CD4-positive, CD25-positive, alpha-beta regulatory T cell (primary cell): ENCODE measurements around the gene CFAP46. TPM values are rescaled to one million over a fixed set of nuclear protein-coding genes. Genes with fewer than 3 reads are reported as not detected.

Experiments
- ATAC-seq, 2 donors: fragments of 150-1000 bp; cut with Tn5 transposase; one replicate each; pipeline ENCODE4 v1.10.0; 2021; ENCODE audit warnings: low read depth in 2 of 2, moderate number of reproducible peaks in 2 of 2, moderate library complexity in 1 of 2
- DNase-seq, 3 donors: peaks; one replicate each; pipeline versions ENCODE4 v3.0.0 to v3.0.0-alpha.2; 2012 to 2022; ENCODE audit warnings: mixed read lengths in 1 of 3
- H3K27ac ChIP-seq: one replicate; pipeline ENCODE4 v1.7.0; 2013; ENCODE audit warnings: mild to moderate bottlenecking, low read length; ENCODE audit not compliant: insufficient read depth, poor library complexity, severe bottlenecking
- H3K27me3 ChIP-seq: one replicate; pipeline ENCODE4 v1.7.0; 2013; ENCODE audit warnings: low read length; ENCODE audit not compliant: control insufficient read depth, insufficient read depth
- H3K36me3 ChIP-seq: one replicate; pipeline ENCODE4 v1.7.0; 2013; ENCODE audit warnings: mild to moderate bottlenecking, low read length, moderate library complexity; ENCODE audit not compliant: control insufficient read depth, insufficient read depth
- H3K4me1 ChIP-seq: 2 replicates; pipeline ENCODE4 v1.7.0; 2013; ENCODE audit warnings: mild to moderate bottlenecking, low read length; ENCODE audit not compliant: insufficient read depth, control insufficient read depth, poor library complexity, severe bottlenecking
- H3K4me3 ChIP-seq: one replicate; pipeline ENCODE4 v1.7.0; 2013; ENCODE audit warnings: low read depth, mild to moderate bottlenecking, low read length, moderate library complexity
- H3K9me3 ChIP-seq, 2 experiments: 1 replicate in 1 of 2; 2 replicates in 1 of 2; pipeline ENCODE4 v1.7.0; 2013; ENCODE audit warnings: low read length in 2 of 2, mild to moderate bottlenecking in 1 of 2, moderate library complexity in 1 of 2; ENCODE audit not compliant: control insufficient read depth in 2 of 2
- H3K27ac Mint-ChIP-seq, 3 donors: one replicate each; pipeline ENCODE4 v1.8.0; 2020 to 2022; ENCODE audit warnings: mild to moderate bottlenecking in 3 of 3, mixed read lengths in 3 of 3, moderate library complexity in 2 of 3
- H3K27me3 Mint-ChIP-seq: one replicate; pipeline ENCODE4 v1.8.0; 2022; ENCODE audit warnings: mild to moderate bottlenecking, mixed read lengths
- H3K36me3 Mint-ChIP-seq: one replicate; pipeline ENCODE4 v1.8.0; 2020; ENCODE audit warnings: mixed read lengths
- H3K4me1 Mint-ChIP-seq, 4 donors: one replicate each; pipeline ENCODE4 v1.8.0; 2020 to 2022; ENCODE audit warnings: mixed read lengths in 4 of 4, mild to moderate bottlenecking in 1 of 4
- H3K4me3 Mint-ChIP-seq, 4 donors: one replicate each; pipeline ENCODE4 v1.8.0; 2020 to 2022; ENCODE audit warnings: mild to moderate bottlenecking in 4 of 4, mixed read lengths in 4 of 4, moderate library complexity in 3 of 4
- H3K9me3 Mint-ChIP-seq, 7 donors: one replicate each; pipeline ENCODE4 v1.8.0; 2020 to 2022; ENCODE audit warnings: mixed read lengths in 7 of 7, mild to moderate bottlenecking in 3 of 7, moderate library complexity in 2 of 7
- polyA plus RNA-seq, 4 donors: library from polyadenylated mRNA; unstranded; fragments of 300-500 nt; fragmentation: Illumina TruSeq; gene quantifications; one replicate each; pipeline ENCODE4 v1.2.3, GENCODE V29; 2021
- total RNA-seq: library from RNA; stranded (reverse); gene quantifications from one replicate; pipeline ENCODE4 v1.2.3, GENCODE V29; 2022

The CFAP46 gene
- total and polyA plus RNA-seq, 5 donors from 2014 or later, result not detected

GRCh38 chr10:132986978-132987377, 44.6 kb upstream of the CFAP46 start:
- no peak overlapping the region for H3K27ac Mint-ChIP-seq
- H3K9me3 ChIP-seq, result no peaks in the 10 kb centered on the region
- H3K4me1 Mint-ChIP-seq, result peaks cover 0 to 3% (median 0%) of the 10 kb centered on the region in 4 donors
- ATAC-seq (no peak), DNase-seq (no peak)
- H3K4me3 ChIP-seq, result no peak overlapping the region
- no peaks in the 10 kb centered on the region for H3K36me3 ChIP-seq
- no peaks in the 10 kb centered on the region for H3K4me1 ChIP-seq
- no peaks in the 10 kb centered on the region for H3K36me3 Mint-ChIP-seq
- H3K4me3 Mint-ChIP-seq, result no peak overlapping the region
- no peak overlapping the region for H3K27ac ChIP-seq
- H3K27me3 ChIP-seq, result no peaks in the 10 kb centered on the region
- peaks cover 0 to 2% (median 0%) of the 10 kb centered on the region in 7 donors for H3K9me3 Mint-ChIP-seq
- no peaks in the 10 kb centered on the region for H3K27me3 Mint-ChIP-seq

GRCh38 chr10:132986576-132986975, 44.2 kb upstream of the CFAP46 start:
- no peak for ATAC-seq
- Histone ChIP-seq H3K4me1 (no peaks in the 10 kb centered on the region), H3K36me3 (no peaks in the 10 kb centered on the region), H3K27ac (no peak overlapping the region), H3K27me3 (no peaks in the 10 kb centered on the region), H3K9me3 (no peaks in the 10 kb centered on the region), H3K4me3 (no peak overlapping the region)
- H3K27me3 Mint-ChIP-seq, result no peaks in the 10 kb centered on the region
- no peaks in the 10 kb centered on the region for H3K36me3 Mint-ChIP-seq
- no peak for DNase-seq
- no peak overlapping the region for H3K4me3 Mint-ChIP-seq
- H3K4me1 Mint-ChIP-seq, result peaks cover 0 to 3% (median 0%) of the 10 kb centered on the region in 4 donors
- no peak overlapping the region for H3K27ac Mint-ChIP-seq
- H3K9me3 Mint-ChIP-seq, result peaks cover 0 to 2% (median 0%) of the 10 kb centered on the region in 7 donors

- Mint-ChIP-seq H3K36me3 (no peaks in the 10 kb centered on the region), H3K4me1 (peaks cover 0 to 3% (median 0%) of the 10 kb centered on the region in 4 donors), H3K4me3 (no peak overlapping the region), H3K27ac (no peak overlapping the region), H3K9me3 (peaks cover 0 to 2% (median 0%) of the 10 kb centered on the region in 7 donors), H3K27me3 (no peaks in the 10 kb centered on the region)
- no peaks in the 10 kb centered on the region for H3K9me3 ChIP-seq
- H3K27ac ChIP-seq, result no peak overlapping the region
- no peaks in the 10 kb centered on the region for H3K4me1 ChIP-seq
- H3K36me3 ChIP-seq, result no peaks in the 10 kb centered on the region
- no peak overlapping the region for H3K4me3 ChIP-seq
- no peak for ATAC-seq
- no peak for DNase-seq
- H3K27me3 ChIP-seq, result no peaks in the 10 kb centered on the region
These were observed 43.7 kb upstream of the CFAP46 start for GRCh38 chr10:132986076-132986475.

- Mint-ChIP-seq H3K27me3 (no peaks in the 10 kb centered on the region), H3K27ac (no peak overlapping the region), H3K4me3 (no peak overlapping the region), H3K9me3 (peaks cover 0 to 2% (median 0%) of the 10 kb centered on the region in 7 donors), H3K4me1 (peaks cover 0 to 3% (median 0%) of the 10 kb centered on the region in 4 donors), H3K36me3 (no peaks in the 10 kb centered on the region)
- no peaks in the 10 kb centered on the region for H3K9me3 ChIP-seq
- no peak for DNase-seq
- H3K36me3 ChIP-seq, result no peaks in the 10 kb centered on the region
- no peaks in the 10 kb centered on the region for H3K27me3 ChIP-seq
- no peak overlapping the region for H3K27ac ChIP-seq
- H3K4me1 ChIP-seq, result no peaks in the 10 kb centered on the region
- no peak overlapping the region for H3K4me3 ChIP-seq
- no peak for ATAC-seq
These were observed 43.2 kb upstream of the CFAP46 start for GRCh38 chr10:132985546-132985900.

- no peak overlapping the region for H3K27ac Mint-ChIP-seq
- peaks cover 0 to 2% (median 0%) of the 10 kb centered on the region in 7 donors for H3K9me3 Mint-ChIP-seq
- no peak for ATAC-seq
- H3K27me3 ChIP-seq, result no peaks in the 10 kb centered on the region
- no peaks in the 10 kb centered on the region for H3K4me1 ChIP-seq
- no peaks in the 10 kb centered on the region for H3K9me3 ChIP-seq
- H3K4me1 Mint-ChIP-seq, result peaks cover 0 to 3% (median 0%) of the 10 kb centered on the region in 4 donors
- no peaks in the 10 kb centered on the region for H3K27me3 Mint-ChIP-seq
- no peak overlapping the region for H3K27ac ChIP-seq
- H3K4me3 ChIP-seq, result no peak overlapping the region
- DNase-seq, result no peak
- H3K36me3 ChIP-seq, result no peaks in the 10 kb centered on the region
- H3K4me3 Mint-ChIP-seq, result no peak overlapping the region
- no peaks in the 10 kb centered on the region for H3K36me3 Mint-ChIP-seq
These were observed 42.6 kb upstream of the CFAP46 start for GRCh38 chr10:132984801-132985545.

GRCh38 chr10:132984008-132984295, 41.6 kb upstream of the CFAP46 start:
- peaks cover 0 to 2% (median 0%) of the 10 kb centered on the region in 7 donors for H3K9me3 Mint-ChIP-seq
- ATAC-seq (no peak), DNase-seq (no peak)
- H3K36me3 Mint-ChIP-seq, result no peaks in the 10 kb centered on the region
- Histone ChIP-seq H3K4me3 (no peak overlapping the region), H3K27me3 (no peaks in the 10 kb centered on the region), H3K9me3 (no peaks in the 10 kb centered on the region), H3K4me1 (no peaks in the 10 kb centered on the region), H3K27ac (no peak overlapping the region), H3K36me3 (no peaks in the 10 kb centered on the region)
- peaks cover 0 to 3% (median 0%) of the 10 kb centered on the region in 4 donors for H3K4me1 Mint-ChIP-seq
- no peak overlapping the region for H3K27ac Mint-ChIP-seq
- no peak overlapping the region for H3K4me3 Mint-ChIP-seq
- H3K27me3 Mint-ChIP-seq, result no peaks in the 10 kb centered on the region

- Mint-ChIP-seq H3K27ac (no peak overlapping the region), H3K4me3 (no peak overlapping the region), H3K9me3 (peaks cover 0 to 2% (median 0%) of the 10 kb centered on the region in 7 donors), H3K36me3 (no peaks in the 10 kb centered on the region), H3K4me1 (peaks cover 0 to 3% (median 0%) of the 10 kb centered on the region in 4 donors), H3K27me3 (no peaks in the 10 kb centered on the region)
- Histone ChIP-seq H3K4me3 (no peak overlapping the region), H3K36me3 (no peaks in the 10 kb centered on the region), H3K27ac (no peak overlapping the region), H3K9me3 (no peaks in the 10 kb centered on the region), H3K27me3 (no peaks in the 10 kb centered on the region), H3K4me1 (no peaks in the 10 kb centered on the region)
- no peak for DNase-seq
- no peak for ATAC-seq
These were observed 41.1 kb upstream of the CFAP46 start for GRCh38 chr10:132983252-132984007.
